Measurements from ENCODE around the gene PPEF2.

PPEF2 gene

DNA sequence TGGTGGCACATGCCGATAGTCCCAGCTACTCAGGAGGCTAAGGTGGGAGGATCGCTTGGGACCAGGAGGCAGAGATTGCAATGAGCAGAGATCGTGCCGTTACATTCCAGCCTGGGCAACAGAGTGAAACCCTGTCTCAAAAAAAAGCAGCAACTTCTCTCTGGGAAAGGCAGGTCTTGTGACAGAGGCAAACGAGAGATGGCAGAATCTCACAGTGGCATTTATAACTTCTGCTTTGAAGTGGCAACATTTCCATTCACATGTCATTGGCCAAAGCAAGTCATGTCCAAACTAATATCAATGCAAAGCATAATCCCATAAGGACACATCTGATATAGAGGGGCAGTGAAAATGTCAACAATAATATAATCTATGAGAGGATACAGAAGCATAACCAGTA is 79.8 kb downstream of the PPEF2 start:
- DNase-seq, result no peak

DNA sequence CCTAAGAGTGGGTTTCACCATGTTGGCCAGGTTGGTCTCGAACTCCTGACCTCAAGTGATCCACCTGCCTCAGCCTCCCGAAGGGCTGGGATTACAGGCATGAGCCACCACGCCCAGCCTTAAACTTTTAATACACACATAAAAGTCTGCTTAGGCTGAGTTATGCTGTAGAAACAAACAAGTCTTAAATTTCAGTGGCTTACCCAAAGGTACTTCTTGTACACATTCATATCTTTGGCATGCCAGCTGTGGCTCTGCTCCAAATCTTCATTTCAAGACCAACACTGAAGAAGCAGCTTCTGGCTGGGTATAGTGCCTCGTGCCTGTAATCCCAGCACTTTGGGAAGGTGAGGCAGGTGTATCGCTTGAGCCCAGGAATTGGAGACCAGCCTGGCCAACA is 80.3 kb downstream of the PPEF2 start:
- no peak for DNase-seq

DNA sequence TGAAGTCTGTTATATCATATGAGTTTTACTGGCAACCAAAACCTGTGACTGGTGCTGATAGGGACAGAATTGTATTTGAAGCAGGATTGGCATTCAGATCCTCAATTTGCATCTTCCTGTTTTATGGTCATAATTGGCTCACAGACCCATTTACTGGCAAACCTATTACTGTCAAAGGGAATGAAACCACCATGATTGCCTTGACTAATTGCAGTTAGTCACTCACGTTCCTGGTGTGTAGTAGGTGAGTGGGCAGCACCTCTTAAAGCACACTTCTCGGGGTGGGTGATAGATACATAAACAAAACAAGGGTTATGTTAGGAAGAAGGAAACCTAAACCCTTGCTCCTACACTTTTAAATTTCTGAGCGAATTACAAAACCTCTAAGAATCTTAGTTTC is 81.0 kb downstream of the PPEF2 start:
- DNase-seq, result no peak

DNA sequence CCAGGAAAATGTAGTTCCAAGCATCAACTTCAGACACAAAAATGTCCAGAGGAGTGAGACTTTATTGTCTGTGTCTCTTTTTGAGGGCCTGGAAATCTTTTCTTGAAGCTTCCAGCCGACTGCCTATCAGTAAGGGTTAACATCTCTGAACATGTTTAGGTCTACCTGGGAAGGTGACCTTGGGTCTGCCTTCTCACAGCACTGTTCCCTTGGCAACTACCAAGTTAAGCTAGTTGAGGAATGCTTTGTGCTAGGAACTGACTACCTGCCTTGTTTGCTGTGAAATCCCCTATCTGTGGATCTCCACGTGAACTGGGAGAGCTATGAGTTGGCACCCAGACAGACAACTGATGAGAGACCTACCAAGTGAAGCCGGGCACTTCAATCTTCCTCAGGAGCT is 81.6 kb downstream of the PPEF2 start:
- DNase-seq, result no peak

DNA sequence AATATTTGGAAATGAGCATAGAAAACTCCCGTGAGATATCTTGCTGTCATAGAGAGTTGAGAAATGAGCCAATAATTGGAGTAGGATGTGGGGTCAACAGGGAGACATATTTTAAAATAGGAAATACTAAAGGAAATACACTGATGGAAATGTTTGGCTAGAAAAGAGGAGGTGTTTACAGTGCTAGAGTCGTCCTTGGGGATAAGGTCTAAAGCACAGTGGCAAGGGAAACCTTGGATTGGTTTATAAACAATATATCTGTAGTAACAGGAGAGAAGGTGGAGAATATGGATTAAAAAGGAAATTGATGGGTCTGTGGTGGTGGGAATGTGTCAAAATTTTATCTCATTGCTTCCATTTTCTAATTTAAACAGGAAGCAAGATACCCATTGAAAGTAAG is 82.1 kb downstream of the PPEF2 start:
- no peak for DNase-seq

DNA sequence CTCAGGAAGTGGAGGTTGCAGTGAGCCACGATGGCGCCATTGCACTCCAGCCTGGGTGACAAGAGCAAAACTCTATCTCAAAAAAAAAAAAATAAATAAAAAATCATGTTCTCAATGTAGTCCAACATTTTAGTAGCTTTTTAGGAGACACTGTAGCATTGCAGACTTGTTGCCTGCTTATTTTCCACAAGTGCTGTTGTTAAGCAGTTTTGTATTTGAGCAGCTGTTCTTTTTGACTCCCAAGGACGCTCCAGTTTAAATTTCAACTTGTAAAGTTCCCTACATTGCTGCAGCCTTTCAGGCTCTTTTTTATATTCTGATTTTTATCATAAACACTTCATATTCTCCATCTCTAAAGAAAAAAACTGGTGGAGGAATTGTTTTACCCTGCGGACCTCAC is 83.1 kb downstream of the PPEF2 start:
- no peak for DNase-seq

DNA sequence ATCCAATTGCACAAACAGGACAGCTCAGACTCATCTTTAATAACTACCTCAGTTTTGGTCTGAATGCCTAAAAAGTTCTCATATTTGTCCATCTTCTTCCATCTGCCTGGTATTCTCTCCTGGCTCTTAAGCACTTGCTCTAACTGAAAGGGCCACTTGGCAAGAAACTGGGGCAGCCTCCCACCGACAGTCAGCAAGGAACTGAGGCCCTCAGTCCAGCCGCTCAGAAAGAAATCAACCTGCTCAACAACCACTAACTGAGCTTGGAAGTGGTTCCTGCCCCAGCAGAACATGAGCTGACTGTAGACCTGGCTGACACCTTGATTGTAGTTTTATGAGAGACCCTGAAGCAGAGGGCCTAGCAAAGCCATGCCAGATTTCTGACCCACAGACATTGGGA is 84.4 kb downstream of the PPEF2 start:
- DNase-seq, result no peak

Measured in effector CD4-positive, alpha-beta T cell (primary cell).